ENCODE results near the gene ZNF701.
"Not testable (repeated sequence)": the region's sequence is repeated elsewhere in the genome, so short reads cannot be mapped to it uniquely, and the experiment has no call there.

ZNF701 gene

GRCh38 chr19:52566588-52566987, 3.5 kb upstream of the ZNF701 start:
- DNase-seq (ENCODE audit: low spot score), result no peak

- no peak for DNase-seq (ENCODE audit: low spot score)
These were observed 2.2 kb upstream of the ZNF701 start for GRCh38 chr19:52567921-52568320.

GRCh38 chr19:52569638-52569999, 468 bp upstream of the ZNF701 start:
- DNase-seq (ENCODE audit: low spot score), result not testable (repeated sequence)

GRCh38 chr19:52584736-52585440, 14.8 kb downstream of the ZNF701 start:
- no peak for DNase-seq (ENCODE audit: low spot score)

- DNase-seq (ENCODE audit: low spot score), result no peak
These were observed 15.5 kb downstream of the ZNF701 start for GRCh38 chr19:52585604-52586003.

GRCh38 chr19:52590728-52591127, 20.6 kb downstream of the ZNF701 start:
- no peak for DNase-seq (ENCODE audit: low spot score)

- no peak for DNase-seq (ENCODE audit: low spot score)
These were observed 22.2 kb downstream of the ZNF701 start for GRCh38 chr19:52592301-52592700.

- DNase-seq (ENCODE audit: low spot score), result not testable (repeated sequence)
These were observed 23.4 kb downstream of the ZNF701 start for GRCh38 chr19:52593441-52593840.

- no peak for DNase-seq (ENCODE audit: low spot score)
These were observed 29.2 kb downstream of the ZNF701 start for GRCh38 chr19:52599241-52599640.

GRCh38 chr19:52600639-52601024, 30.5 kb downstream of the ZNF701 start:
- DNase-seq (ENCODE audit: low spot score), result no peak

GRCh38 chr19:52601025-52601973, 31.2 kb downstream of the ZNF701 start:
- DNase-seq (ENCODE audit: low spot score), result peak; percentile 70

- DNase-seq (ENCODE audit: low spot score), result peak; percentile 9
These were observed 31.9 kb downstream of the ZNF701 start for GRCh38 chr19:52601974-52602366.

GRCh38 chr19:52602941-52603340, 32.9 kb downstream of the ZNF701 start:
- no peak for DNase-seq (ENCODE audit: low spot score)

GRCh38 chr19:52603558-52604207, 33.6 kb downstream of the ZNF701 start:
- no peak for DNase-seq (ENCODE audit: low spot score)

GRCh38 chr19:52613299-52613906, 43.3 kb downstream of the ZNF701 start:
- DNase-seq (ENCODE audit: low spot score), result no peak

GRCh38 chr19:52621376-52621775, 51.3 kb downstream of the ZNF701 start:
- no peak for DNase-seq (ENCODE audit: low spot score)

GRCh38 chr19:52622261-52622660, 52.2 kb downstream of the ZNF701 start:
- DNase-seq (ENCODE audit: low spot score), result no peak

GRCh38 chr19:52626915-52627314, 56.8 kb downstream of the ZNF701 start:
- DNase-seq (ENCODE audit: low spot score), result no peak

GRCh38 chr19:52627441-52627840, 57.4 kb downstream of the ZNF701 start:
- DNase-seq (ENCODE audit: low spot score), result not testable (repeated sequence)

GRCh38 chr19:52635786-52636570, 65.9 kb downstream of the ZNF701 start:
- DNase-seq (ENCODE audit: low spot score), result no peak

All from pons (tissue), 1 donor.